ENCODE measurements around the gene C16orf90. TPM values are rescaled to one million over a fixed set of nuclear protein-coding genes. Genes with fewer than 3 reads are reported as not detected.
A peak's percentile ranks its signal among the peaks of the same experiment; 100 is the strongest.

The C16orf90 gene
- total and polyA plus RNA-seq, 2 donors (not counting 1 experiment from before 2014, with no cell fraction given), result not detected

DNA sequence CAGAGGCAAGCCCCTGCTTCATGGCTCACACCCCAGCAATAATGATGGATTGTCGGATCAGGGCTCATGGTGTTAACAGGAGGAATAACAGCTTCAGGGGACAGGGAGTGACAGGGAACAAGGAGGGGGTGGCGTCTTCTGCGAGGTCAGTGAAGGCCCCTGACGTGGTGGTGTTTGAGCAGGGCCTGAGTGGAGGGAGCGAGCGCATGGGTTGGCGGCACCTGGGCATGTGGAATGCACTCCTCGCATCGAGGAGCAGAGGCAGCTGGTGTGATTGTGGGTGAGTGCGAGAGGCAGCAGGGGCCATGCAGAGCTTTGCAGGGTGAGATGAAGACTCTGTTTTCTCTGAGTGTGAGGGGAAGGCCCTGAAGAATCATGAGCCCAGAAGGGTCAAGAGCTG lies 38.8 kb upstream of the C16orf90 start:
- ChIA-PET POLR2A (no interaction called here), CTCF (no interaction called here)
- no peak overlapping the region for H2AFZ ChIP-seq (ENCODE audit: insufficient read depth, low read depth, low read length, poor library complexity, severe bottlenecking)
- no peaks in the 10 kb centered on the region for H3K27me3 ChIP-seq (replicated peaks in 1 of 4; ENCODE audit: control extremely low read depth in 1 of 4, control insufficient read depth in 3 of 4, insufficient read depth in 4 of 4, low read length in 3 of 4)
- no peak overlapping the region for H3K4me3 ChIP-seq (ENCODE audit: control extremely low read depth in 1 of 5, extremely low read depth in 1 of 5, insufficient read depth in 1 of 5, low read depth in 2 of 5, low read length in 4 of 5)
- no peaks in the 10 kb centered on the region for H3K79me2 ChIP-seq (ENCODE audit: control insufficient read depth, insufficient read depth, low read length)
- H3K9ac ChIP-seq (ENCODE audit: low read length), result no peak overlapping the region
- H3K36me3 ChIP-seq (replicated peaks in 1 of 2; ENCODE audit: control extremely low read depth in 1 of 2, control insufficient read depth in 1 of 2, extremely low read depth in 1 of 2, insufficient read depth in 2 of 2, low read length in 1 of 2), result peaks cover 0 to 12% of the 10 kb centered on the region in 2 experiments
- intact Hi-C loops (cut with micrococcal nuclease), result no loop called here
- Mint-ChIP-seq H3K9me3 (ENCODE audit: insufficient read depth) (no peaks in the 10 kb centered on the region), H3K4me3 (no peak overlapping the region), H3K27ac (peak overlapping the region; percentile 39), H3K4me1 (peaks cover 18% of the 10 kb centered on the region), H3K27me3 (no peaks in the 10 kb centered on the region)
- ATAC-seq (ENCODE audit: low read depth) (no peak), DNase-seq (no peak)
- no peaks in the 10 kb centered on the region for H3K9me3 ChIP-seq (ENCODE audit: control extremely low read depth in 1 of 3, control insufficient read depth in 2 of 3, insufficient read depth in 1 of 3, low read length in 2 of 3)
- H3K4me2 ChIP-seq (replicated peaks; ENCODE audit: low read depth, low read length, poor library complexity, severe bottlenecking), result no peak overlapping the region
- TF ChIP-seq, protein P1, sequence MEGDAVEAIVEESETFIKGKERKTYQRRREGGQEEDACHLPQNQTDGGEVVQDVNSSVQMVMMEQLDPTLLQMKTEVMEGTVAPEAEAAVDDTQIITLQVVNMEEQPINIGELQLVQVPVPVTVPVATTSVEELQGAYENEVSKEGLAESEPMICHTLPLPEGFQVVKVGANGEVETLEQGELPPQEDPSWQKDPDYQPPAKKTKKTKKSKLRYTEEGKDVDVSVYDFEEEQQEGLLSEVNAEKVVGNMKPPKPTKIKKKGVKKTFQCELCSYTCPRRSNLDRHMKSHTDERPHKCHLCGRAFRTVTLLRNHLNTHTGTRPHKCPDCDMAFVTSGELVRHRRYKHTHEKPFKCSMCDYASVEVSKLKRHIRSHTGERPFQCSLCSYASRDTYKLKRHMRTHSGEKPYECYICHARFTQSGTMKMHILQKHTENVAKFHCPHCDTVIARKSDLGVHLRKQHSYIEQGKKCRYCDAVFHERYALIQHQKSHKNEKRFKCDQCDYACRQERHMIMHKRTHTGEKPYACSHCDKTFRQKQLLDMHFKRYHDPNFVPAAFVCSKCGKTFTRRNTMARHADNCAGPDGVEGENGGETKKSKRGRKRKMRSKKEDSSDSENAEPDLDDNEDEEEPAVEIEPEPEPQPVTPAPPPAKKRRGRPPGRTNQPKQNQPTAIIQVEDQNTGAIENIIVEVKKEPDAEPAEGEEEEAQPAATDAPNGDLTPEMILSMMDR (IDR thresholded peaks at IDR 0.05), result no peak
- no peak overlapping the region for H3K27ac ChIP-seq (ENCODE audit: low read length in 2 of 2)
- WGBS (ENCODE audit: insufficient coverage), result 99% methylated on average over 10 of the region's 10 CpGs
- no peaks in the 10 kb centered on the region for H4K20me1 ChIP-seq (ENCODE audit: control insufficient read depth, insufficient read depth, low read length, poor library complexity, severe bottlenecking)
- peaks cover 0 to 13% of the 10 kb centered on the region in 2 donors for H3K4me1 ChIP-seq (ENCODE audit: control insufficient read depth in 2 of 2, insufficient read depth in 2 of 2, low read length in 2 of 2)

DNA sequence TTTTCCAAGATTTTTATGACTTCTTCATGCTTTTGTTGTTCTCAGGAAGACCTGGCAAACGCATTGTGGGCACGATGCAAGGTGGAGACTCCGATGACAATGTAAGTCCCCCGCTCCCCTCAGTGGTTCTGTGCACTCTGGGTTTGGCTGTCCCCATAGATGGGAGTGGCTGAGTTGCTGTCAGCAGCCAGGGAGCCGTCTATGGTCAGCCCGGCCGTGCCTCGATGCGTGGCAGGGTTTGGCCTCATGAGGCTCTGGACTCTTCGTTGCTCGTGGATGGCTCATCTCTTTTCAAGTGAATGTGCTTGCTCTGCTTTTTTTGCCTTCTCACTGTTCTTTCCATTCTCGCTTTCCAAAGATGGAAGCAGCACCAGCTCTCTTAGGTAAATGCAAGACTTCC lies 37.5 kb upstream of the C16orf90 start:
- peaks cover 0 to 13% of the 10 kb centered on the region in 2 donors for H3K4me1 ChIP-seq (ENCODE audit: control insufficient read depth in 2 of 2, insufficient read depth in 2 of 2, low read length in 2 of 2)
- H3K9ac ChIP-seq (ENCODE audit: low read length), result no peak overlapping the region
- POLR2A ChIA-PET, result no interaction called here
- TF ChIP-seq, protein P1 (IDR thresholded peaks at IDR 0.05), result no peak
- no peak for TF ChIP-seq EZH2 (IDR thresholded peaks at IDR 0.05; ENCODE audit: borderline replicate concordance, insufficient read depth, low read depth, low read length, poor library complexity, severe bottlenecking)
- no peaks in the 10 kb centered on the region for H4K20me1 ChIP-seq (ENCODE audit: control insufficient read depth, insufficient read depth, low read length, poor library complexity, severe bottlenecking)
- peaks cover 0 to 12% of the 10 kb centered on the region in 2 experiments for H3K36me3 ChIP-seq (replicated peaks in 1 of 2; ENCODE audit: control extremely low read depth in 1 of 2, control insufficient read depth in 1 of 2, extremely low read depth in 1 of 2, insufficient read depth in 2 of 2, low read length in 1 of 2)
- no peak overlapping the region for H3K4me3 ChIP-seq (ENCODE audit: control extremely low read depth in 1 of 5, extremely low read depth in 1 of 5, insufficient read depth in 1 of 5, low read depth in 2 of 5, low read length in 4 of 5)
- CTCF ChIA-PET, result no interaction called here
- intact Hi-C loops (cut with micrococcal nuclease), result no loop called here
- no peak overlapping the region for H3K27ac ChIP-seq (ENCODE audit: low read length in 2 of 2)
- no peak overlapping the region for H3K4me2 ChIP-seq (replicated peaks; ENCODE audit: low read depth, low read length, poor library complexity, severe bottlenecking)
- Mint-ChIP-seq H3K27me3 (no peaks in the 10 kb centered on the region), H3K4me1 (peaks cover 24% of the 10 kb centered on the region), H3K4me3 (no peak overlapping the region), H3K27ac (no peak overlapping the region), H3K9me3 (ENCODE audit: insufficient read depth) (no peaks in the 10 kb centered on the region)
- DNase-seq (no peak), ATAC-seq (ENCODE audit: low read depth) (no peak)
- no peaks in the 10 kb centered on the region for H3K27me3 ChIP-seq (replicated peaks in 1 of 4; ENCODE audit: control extremely low read depth in 1 of 4, control insufficient read depth in 3 of 4, insufficient read depth in 4 of 4, low read length in 3 of 4)
- no peaks in the 10 kb centered on the region for H3K79me2 ChIP-seq (ENCODE audit: control insufficient read depth, insufficient read depth, low read length)
- H2AFZ ChIP-seq (ENCODE audit: insufficient read depth, low read depth, low read length, poor library complexity, severe bottlenecking), result no peak overlapping the region
- H3K9me3 ChIP-seq (ENCODE audit: control extremely low read depth in 1 of 3, control insufficient read depth in 2 of 3, insufficient read depth in 1 of 3, low read length in 2 of 3), result no peaks in the 10 kb centered on the region
- WGBS (ENCODE audit: insufficient coverage), result over 99% methylated on average over 12 of the region's 12 CpGs

Data from B cell (primary cell).